ENCODE measurements around the gene PHF14. TPM values are rescaled to one million over a fixed set of nuclear protein-coding genes. Genes with fewer than 3 reads are reported as not detected.

Gene PHF14
- total RNA-seq, 1 donor from 2014 or later, result 50.4 TPM

DNA sequence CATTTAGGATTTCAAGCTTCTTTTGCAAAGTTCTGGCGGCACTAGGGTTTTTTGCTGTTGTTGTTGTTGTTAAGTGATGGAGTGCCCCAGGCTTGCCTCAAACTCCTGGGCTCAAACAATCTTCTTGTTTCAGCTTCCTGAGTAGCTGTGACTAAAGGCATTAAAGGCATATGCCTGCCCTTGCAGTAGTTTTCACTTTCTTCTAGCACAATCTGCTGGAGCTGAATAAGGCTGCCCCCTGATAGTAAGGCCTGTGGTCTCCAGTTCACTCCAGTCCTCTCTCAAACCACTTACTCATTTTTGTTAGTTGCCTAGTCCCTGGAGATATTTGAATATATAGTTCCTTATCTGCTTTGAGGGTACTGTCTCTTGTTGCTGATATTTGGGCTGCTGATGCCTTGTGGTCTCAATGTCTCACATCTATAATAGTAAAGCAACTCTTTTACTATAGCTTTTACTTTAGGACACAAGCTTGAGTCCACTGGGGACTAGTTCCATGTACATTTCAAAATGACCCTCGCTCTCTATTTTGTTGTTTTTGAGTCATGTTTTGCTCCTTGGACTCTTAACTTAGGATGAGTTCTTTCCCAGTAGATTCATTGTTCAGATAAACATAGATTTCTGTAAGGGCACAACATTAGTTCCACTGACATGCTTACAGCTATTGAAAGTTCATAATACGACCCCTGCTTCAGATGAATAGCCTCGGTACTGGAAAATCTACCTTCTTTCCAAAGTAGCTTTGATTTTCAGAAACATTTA is 25.5 kb downstream of the PHF14 start:
- H3K27ac Mint-ChIP-seq (ENCODE audit: unreplicated experiment), result peak overlapping the region; percentile 11
- peaks cover 23% of the 10 kb centered on the region for H3K36me3 Mint-ChIP-seq (ENCODE audit: low read depth, unreplicated experiment)
- H3K4me1 Mint-ChIP-seq (ENCODE audit: unreplicated experiment), result peaks cover 10% of the 10 kb centered on the region
- no peak overlapping the region for H3K4me3 Mint-ChIP-seq (ENCODE audit: unreplicated experiment)
- H3K9me3 Mint-ChIP-seq (ENCODE audit: unreplicated experiment), result peaks cover 4% of the 10 kb centered on the region
- TF ChIP-seq, protein P1, sequence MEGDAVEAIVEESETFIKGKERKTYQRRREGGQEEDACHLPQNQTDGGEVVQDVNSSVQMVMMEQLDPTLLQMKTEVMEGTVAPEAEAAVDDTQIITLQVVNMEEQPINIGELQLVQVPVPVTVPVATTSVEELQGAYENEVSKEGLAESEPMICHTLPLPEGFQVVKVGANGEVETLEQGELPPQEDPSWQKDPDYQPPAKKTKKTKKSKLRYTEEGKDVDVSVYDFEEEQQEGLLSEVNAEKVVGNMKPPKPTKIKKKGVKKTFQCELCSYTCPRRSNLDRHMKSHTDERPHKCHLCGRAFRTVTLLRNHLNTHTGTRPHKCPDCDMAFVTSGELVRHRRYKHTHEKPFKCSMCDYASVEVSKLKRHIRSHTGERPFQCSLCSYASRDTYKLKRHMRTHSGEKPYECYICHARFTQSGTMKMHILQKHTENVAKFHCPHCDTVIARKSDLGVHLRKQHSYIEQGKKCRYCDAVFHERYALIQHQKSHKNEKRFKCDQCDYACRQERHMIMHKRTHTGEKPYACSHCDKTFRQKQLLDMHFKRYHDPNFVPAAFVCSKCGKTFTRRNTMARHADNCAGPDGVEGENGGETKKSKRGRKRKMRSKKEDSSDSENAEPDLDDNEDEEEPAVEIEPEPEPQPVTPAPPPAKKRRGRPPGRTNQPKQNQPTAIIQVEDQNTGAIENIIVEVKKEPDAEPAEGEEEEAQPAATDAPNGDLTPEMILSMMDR (IDR thresholded peaks at IDR 0.05; ENCODE audit: unreplicated experiment), result no peak
- no peak for DNase-seq (ENCODE audit: low spot score)
- H3K27me3 Mint-ChIP-seq (ENCODE audit: unreplicated experiment), result no peaks in the 10 kb centered on the region

DNA sequence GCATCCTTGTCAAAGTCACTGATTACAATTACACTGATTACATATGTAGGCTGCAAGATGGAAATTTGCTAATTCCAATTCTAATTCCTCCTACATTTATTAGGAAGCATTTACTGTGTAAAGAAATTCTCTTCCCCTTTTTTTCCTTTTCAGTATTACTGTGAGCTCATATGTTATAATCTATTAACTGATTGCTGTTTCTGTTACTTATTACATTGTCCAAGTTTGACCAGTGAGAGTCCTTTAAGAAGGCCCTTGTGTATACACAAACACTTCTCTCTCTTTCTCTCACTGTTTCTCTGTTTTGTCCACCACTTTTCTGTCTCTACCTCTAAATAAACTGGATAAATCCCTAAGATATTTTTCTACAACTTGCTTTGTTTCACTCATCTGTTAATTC is 31.5 kb downstream of the PHF14 start:
- no peaks in the 10 kb centered on the region for H3K9me3 Mint-ChIP-seq (ENCODE audit: unreplicated experiment)

DNA sequence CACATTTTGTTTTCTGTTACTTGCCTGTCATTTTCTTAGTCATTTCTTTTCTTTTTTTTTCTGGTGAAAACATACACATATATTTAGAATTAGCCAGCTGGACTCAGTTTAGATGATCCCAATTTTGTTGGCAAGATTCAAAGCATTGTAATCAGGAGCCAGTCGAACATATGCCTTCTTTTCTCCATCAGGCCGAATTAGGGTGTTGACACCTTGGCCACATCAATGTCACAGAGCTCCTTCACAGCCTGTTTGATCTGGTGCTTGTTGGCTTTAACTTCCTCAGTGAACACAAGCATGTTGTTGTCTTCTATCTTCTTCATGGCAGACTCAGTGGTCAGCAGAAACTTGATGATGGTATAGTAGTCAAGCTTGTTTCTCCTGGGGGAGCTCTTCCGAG is 32.6 kb downstream of the PHF14 start:
- no peaks in the 10 kb centered on the region for H3K9me3 Mint-ChIP-seq (ENCODE audit: unreplicated experiment)
- no peak overlapping the region for H3K27ac Mint-ChIP-seq (ENCODE audit: unreplicated experiment)
- H3K4me3 Mint-ChIP-seq (ENCODE audit: unreplicated experiment), result no peak overlapping the region
- H3K27me3 Mint-ChIP-seq (ENCODE audit: unreplicated experiment), result no peaks in the 10 kb centered on the region
- peaks cover 4% of the 10 kb centered on the region for H3K36me3 Mint-ChIP-seq (ENCODE audit: low read depth, unreplicated experiment)
- H3K4me1 Mint-ChIP-seq (ENCODE audit: unreplicated experiment), result no peaks in the 10 kb centered on the region
- no peak for DNase-seq (ENCODE audit: low spot score)
- TF ChIP-seq, protein P1 (IDR thresholded peaks at IDR 0.05; ENCODE audit: unreplicated experiment), result no peak

More for the DNA sequence above, 31.5 kb downstream of the PHF14 start:
- DNase-seq (ENCODE audit: low spot score), result no peak
- Mint-ChIP-seq H3K4me3 (ENCODE audit: unreplicated experiment) (no peak overlapping the region), H3K36me3 (ENCODE audit: low read depth, unreplicated experiment) (peaks cover 4% of the 10 kb centered on the region), H3K27ac (ENCODE audit: unreplicated experiment) (peak overlapping the region; percentile 15), H3K27me3 (ENCODE audit: unreplicated experiment) (no peaks in the 10 kb centered on the region), H3K4me1 (ENCODE audit: unreplicated experiment) (no peaks in the 10 kb centered on the region)
- TF ChIP-seq, protein P1 (IDR thresholded peaks at IDR 0.05; ENCODE audit: unreplicated experiment), result no peak

DNA sequence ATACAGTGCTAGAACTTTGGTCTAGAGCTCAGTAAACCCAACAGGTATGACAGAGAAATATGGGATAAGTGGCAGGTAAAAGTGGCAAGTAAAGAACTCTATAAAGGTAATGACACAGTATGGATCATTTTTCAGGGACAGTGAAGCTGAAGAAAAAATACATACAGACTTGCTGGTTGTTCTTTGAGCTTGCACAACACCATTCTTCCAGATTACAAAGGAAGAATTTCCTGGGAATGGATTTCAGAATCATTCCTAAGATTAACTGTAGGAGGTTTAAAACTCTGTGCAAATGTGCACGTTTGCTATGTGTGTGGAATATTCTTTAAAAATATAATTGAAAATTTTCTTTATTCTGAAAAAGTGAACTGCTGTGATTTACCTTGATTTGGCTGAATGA is 36.0 kb downstream of the PHF14 start:
- TF ChIP-seq, protein P1 (IDR thresholded peaks at IDR 0.05; ENCODE audit: unreplicated experiment), result no peak
- Mint-ChIP-seq H3K36me3 (ENCODE audit: low read depth, unreplicated experiment) (peaks cover 4% of the 10 kb centered on the region), H3K9me3 (ENCODE audit: unreplicated experiment) (no peaks in the 10 kb centered on the region), H3K4me1 (ENCODE audit: unreplicated experiment) (no peaks in the 10 kb centered on the region), H3K4me3 (ENCODE audit: unreplicated experiment) (no peak overlapping the region), H3K27ac (ENCODE audit: unreplicated experiment) (no peak overlapping the region), H3K27me3 (ENCODE audit: unreplicated experiment) (no peaks in the 10 kb centered on the region)
- no peak for DNase-seq (ENCODE audit: low spot score)

DNA sequence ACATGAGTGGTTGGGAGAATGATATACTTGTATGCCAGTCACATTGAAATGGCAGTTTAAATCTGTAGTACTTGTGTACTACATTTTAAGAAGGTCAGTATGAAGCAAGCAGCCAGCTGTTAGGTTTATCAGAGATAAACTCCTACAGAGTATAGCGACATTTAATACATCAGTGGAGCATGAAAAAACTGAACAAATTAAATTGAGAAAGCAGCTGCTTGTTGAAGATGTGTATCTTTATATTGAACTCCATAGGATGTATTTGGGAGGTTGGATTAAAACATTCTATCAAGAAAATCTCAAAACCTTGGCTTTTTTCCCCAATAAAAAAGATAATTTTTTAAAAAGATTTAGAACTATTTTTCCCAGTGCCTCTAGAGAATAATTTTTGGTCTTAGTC is 47.8 kb downstream of the PHF14 start:
- DNase-seq (ENCODE audit: low spot score), result no peak
- Mint-ChIP-seq H3K4me1 (ENCODE audit: unreplicated experiment) (no peaks in the 10 kb centered on the region), H3K27ac (ENCODE audit: unreplicated experiment) (no peak overlapping the region), H3K36me3 (ENCODE audit: low read depth, unreplicated experiment) (peaks cover 14% of the 10 kb centered on the region), H3K9me3 (ENCODE audit: unreplicated experiment) (no peaks in the 10 kb centered on the region), H3K27me3 (ENCODE audit: unreplicated experiment) (peaks cover 1% of the 10 kb centered on the region), H3K4me3 (ENCODE audit: unreplicated experiment) (no peak overlapping the region)
- TF ChIP-seq, protein P1 (IDR thresholded peaks at IDR 0.05; ENCODE audit: unreplicated experiment), result no peak

Measured in endothelial cell (in vitro differentiated cells).